Ishikawa (cell line): ENCODE data around the gene IL23R.

ENCODE experiments used
- YY1 ChIP-seq: IDR thresholded peaks from 2 replicates; pipeline ENCODE4 v1.6.1; 2012; ENCODE audit warnings: low read depth
- TF ChIP-seq, protein P1 (sequence below): IDR thresholded peaks from 2 replicates; pipeline ENCODE4 v1.6.1; 2012

DNA sequence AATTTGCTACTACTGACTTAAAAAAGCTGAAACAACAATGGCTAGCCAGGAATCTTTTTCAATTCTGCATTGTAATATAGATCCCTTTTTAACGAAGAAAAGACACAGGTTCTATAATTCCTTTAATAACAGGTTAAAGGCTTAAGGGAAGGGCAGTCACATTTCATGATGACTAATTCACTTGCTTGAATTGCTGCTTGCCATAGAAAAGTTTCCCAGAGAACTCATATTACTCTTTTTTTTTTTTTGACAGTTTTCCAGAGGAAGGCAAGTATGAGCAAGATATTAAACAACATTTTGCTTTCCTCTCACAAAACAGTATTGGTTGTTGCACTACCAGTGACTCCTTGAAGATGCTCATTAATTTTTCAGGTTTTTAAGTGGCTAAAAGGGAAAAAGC is 60.9 kb downstream of the IL23R start:
- TF ChIP-seq, protein P1, sequence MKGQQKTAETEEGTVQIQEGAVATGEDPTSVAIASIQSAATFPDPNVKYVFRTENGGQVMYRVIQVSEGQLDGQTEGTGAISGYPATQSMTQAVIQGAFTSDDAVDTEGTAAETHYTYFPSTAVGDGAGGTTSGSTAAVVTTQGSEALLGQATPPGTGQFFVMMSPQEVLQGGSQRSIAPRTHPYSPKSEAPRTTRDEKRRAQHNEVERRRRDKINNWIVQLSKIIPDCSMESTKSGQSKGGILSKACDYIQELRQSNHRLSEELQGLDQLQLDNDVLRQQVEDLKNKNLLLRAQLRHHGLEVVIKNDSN, result no peak
- TF ChIP-seq YY1, result no peak
